Natural killer cell (primary cell): Measurements from ENCODE around the gene POU6F2. TPM values are rescaled to one million over a fixed set of nuclear protein-coding genes. Genes with fewer than 3 reads are reported as not detected.

Source experiments
- ATAC-seq, 3 donors: fragments of 150-1000 bp in 2 of 3; fragments of 200-7000 bp in 1 of 3; cut with Tn5 transposase; 1 replicate in 1 of 3; 2 replicates in 2 of 3; pipeline ENCODE4 v1.10.0; 2021; ENCODE audit warnings: mild to moderate bottlenecking in 2 of 3, moderate library complexity in 2 of 3
- DNase-seq, 2 donors: peaks; one replicate each; pipeline versions ENCODE4 v3.0.0 to v3.0.0-alpha.2; 2013 to 2021; ENCODE audit warnings: mixed read lengths in 1 of 2
- H3K27ac ChIP-seq: one replicate; pipeline ENCODE4 v1.5.1; 2013; ENCODE audit warnings: mild to moderate bottlenecking, low read length
- H3K27me3 ChIP-seq: one replicate; pipeline ENCODE4 v1.6.1; 2013; ENCODE audit warnings: low read length; ENCODE audit not compliant: control insufficient read depth, insufficient read depth
- H3K36me3 ChIP-seq: one replicate; pipeline ENCODE4 v1.6.1; 2013; ENCODE audit warnings: low read length; ENCODE audit not compliant: control insufficient read depth, insufficient read depth
- H3K4me1 ChIP-seq: one replicate; pipeline ENCODE4 v1.6.1; 2013; ENCODE audit warnings: low read length; ENCODE audit not compliant: control insufficient read depth, insufficient read depth
- H3K4me3 ChIP-seq: one replicate; pipeline ENCODE4 v1.5.1; 2013; ENCODE audit warnings: low read length
- H3K9me3 ChIP-seq: one replicate; pipeline ENCODE4 v1.6.1; 2013; ENCODE audit warnings: low read length; ENCODE audit not compliant: control insufficient read depth, insufficient read depth
- H3K27ac Mint-ChIP-seq, 2 donors: one replicate each; pipeline ENCODE4 v1.8.0; 2022; ENCODE audit warnings: mild to moderate bottlenecking in 2 of 2, mixed read lengths in 2 of 2, moderate library complexity in 1 of 2
- H3K27me3 Mint-ChIP-seq, 2 donors: one replicate each; pipeline ENCODE4 v1.8.0; 2022; ENCODE audit warnings: low read depth in 2 of 2, mixed read lengths in 2 of 2
- H3K36me3 Mint-ChIP-seq: one replicate; pipeline ENCODE4 v1.8.0; 2022; ENCODE audit warnings: mixed read lengths
- H3K4me1 Mint-ChIP-seq, 2 donors: one replicate each; pipeline ENCODE4 v1.8.0; 2022; ENCODE audit warnings: mixed read lengths in 2 of 2
- H3K4me3 Mint-ChIP-seq: one replicate; pipeline ENCODE4 v1.8.0; 2022; ENCODE audit warnings: mild to moderate bottlenecking, moderate library complexity, mixed read lengths
- H3K9me3 Mint-ChIP-seq, 2 donors: one replicate each; pipeline ENCODE4 v1.8.0; 2022; ENCODE audit warnings: mixed read lengths in 2 of 2
- CTCF ChIP-seq: fragments of 200-600 bp; IDR thresholded peaks from one replicate; pipeline ENCODE4 v1.8.0; 2022; ENCODE audit warnings: antibody characterized with exemption
- WGBS: methylation state at CpG from one replicate; pipeline ENCODE4 v1.1.7; 2013; ENCODE audit warnings: missing lambda C conversion rate; ENCODE audit not compliant: insufficient coverage; 5-methylcytosine and 5-hydroxymethylcytosine counted together
- intact Hi-C: fragments of 100-400 bp; cut with micrococcal nuclease; formaldehyde crosslinking; loops from one replicate; pipeline ENCODE4 v1.14.2; 2022
- total RNA-seq, 4 donors: library from RNA; stranded (reverse); fragments of 120-200 nt in 1 of 4; gene quantifications; one replicate each; pipeline versions ENCODE4 v1.2.3 to v1.2.4, GENCODE V29; 2013 to 2022

The POU6F2 gene
- total RNA-seq, 3 donors from 2014 or later (not counting 1 experiment from before 2014, with no cell fraction given): 0.28 to 0.29 TPM; not detected in 1

DNA sequence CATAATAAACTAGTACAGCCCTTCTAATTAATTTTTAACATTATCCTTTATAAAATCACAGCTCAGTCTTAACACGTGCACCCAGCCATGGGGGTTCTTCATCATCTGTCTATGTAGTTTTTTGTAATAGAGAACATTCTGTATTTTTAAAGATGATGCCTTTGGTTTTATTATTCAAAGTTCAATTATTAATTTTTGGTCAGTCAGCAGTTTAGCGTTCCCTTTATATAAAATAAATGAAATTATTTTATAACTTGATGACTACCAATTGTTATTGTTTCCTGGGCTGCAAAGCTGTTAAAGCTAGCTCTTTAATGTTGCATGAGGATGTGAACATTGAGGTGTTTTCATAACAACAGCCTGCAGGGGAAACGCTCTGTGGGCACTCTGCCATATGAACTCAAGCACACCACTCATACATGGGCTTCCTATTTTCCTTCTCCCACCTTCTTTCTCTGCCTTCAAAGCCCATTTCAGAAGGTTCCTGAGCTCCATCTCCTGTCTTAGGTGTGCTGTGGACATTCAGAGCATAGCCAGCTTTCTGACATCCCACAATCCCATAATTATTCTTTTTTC, 416.5 kb downstream of the POU6F2 start:
- Mint-ChIP-seq H3K4me3 (no peak overlapping the region), H3K27me3 (peaks cover 15 to 45% of the 10 kb centered on the region in 2 donors), H3K36me3 (no peaks in the 10 kb centered on the region), H3K9me3 (no peaks in the 10 kb centered on the region), H3K4me1 (no peaks in the 10 kb centered on the region), H3K27ac (no peak overlapping the region)
- H3K4me3 ChIP-seq: no peak overlapping the region
- intact Hi-C loops: no loop called here
- WGBS: 0% methylated on average over 1 of the region's 3 CpGs
- H3K36me3 ChIP-seq: no peaks in the 10 kb centered on the region
- H3K27ac ChIP-seq: no peak overlapping the region
- H3K9me3 ChIP-seq: no peaks in the 10 kb centered on the region
- no peak for DNase-seq
- ATAC-seq: no peak
- no peak for TF ChIP-seq CTCF
- H3K4me1 ChIP-seq: no peaks in the 10 kb centered on the region
- no peaks in the 10 kb centered on the region for H3K27me3 ChIP-seq

DNA sequence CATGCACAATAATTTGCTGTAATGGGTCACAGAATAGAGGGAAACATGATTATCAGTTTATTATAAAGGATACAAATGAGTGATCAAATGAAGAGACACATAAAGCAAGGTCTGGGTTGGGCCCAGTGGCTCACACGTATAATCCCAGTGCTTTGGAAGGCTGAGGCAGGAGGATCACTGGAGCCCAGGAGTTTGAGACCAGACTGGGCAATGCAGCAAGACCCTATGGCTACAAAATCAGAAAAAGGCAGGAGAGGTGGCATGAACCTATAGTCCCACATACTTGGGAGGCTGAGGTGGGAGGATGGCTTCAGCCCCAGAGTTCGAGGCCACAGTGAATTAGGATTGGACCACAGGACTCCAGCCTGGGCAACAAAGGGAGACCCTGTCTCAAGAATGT, 421.7 kb downstream of the POU6F2 start:
- no peak for TF ChIP-seq CTCF
- H3K27me3 ChIP-seq: no peaks in the 10 kb centered on the region
- H3K27ac Mint-ChIP-seq: no peak overlapping the region
- H3K9me3 ChIP-seq: no peaks in the 10 kb centered on the region
- H3K36me3 ChIP-seq: no peaks in the 10 kb centered on the region
- no peaks in the 10 kb centered on the region for H3K36me3 Mint-ChIP-seq
- no peak overlapping the region for H3K4me3 Mint-ChIP-seq
- DNase-seq: no peak
- H3K27ac ChIP-seq: no peak overlapping the region
- H3K4me1 Mint-ChIP-seq: no peaks in the 10 kb centered on the region
- H3K4me1 ChIP-seq: no peaks in the 10 kb centered on the region
- intact Hi-C loops: no loop called here
- H3K4me3 ChIP-seq: no peak overlapping the region
- no peak for ATAC-seq
- 82% methylated on average over 2 of the region's 2 CpGs for WGBS
- H3K27me3 Mint-ChIP-seq: peaks cover 13 to 35% of the 10 kb centered on the region in 2 donors
- no peaks in the 10 kb centered on the region for H3K9me3 Mint-ChIP-seq

DNA sequence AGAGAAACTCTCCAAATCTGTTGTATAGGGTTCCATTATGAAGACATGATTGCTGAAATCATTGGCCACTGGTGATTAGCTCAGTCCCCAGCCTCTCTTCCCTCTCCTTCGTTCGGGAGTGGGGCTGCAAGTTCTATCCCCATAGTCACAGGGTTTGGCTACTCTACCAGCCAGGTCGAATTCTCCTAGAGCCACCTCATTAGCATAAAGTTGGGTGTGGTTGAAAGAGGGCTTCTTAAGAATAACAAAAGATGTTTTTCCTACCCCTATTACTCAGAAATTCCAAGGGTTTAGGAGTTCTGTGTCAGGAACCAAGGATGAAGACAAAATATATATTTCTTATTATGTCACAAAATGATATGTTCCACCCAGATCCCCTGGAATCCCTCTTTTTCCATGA, 422.3 kb downstream of the POU6F2 start:
- Histone ChIP-seq H3K9me3 (no peaks in the 10 kb centered on the region), H3K4me3 (no peak overlapping the region), H3K4me1 (no peaks in the 10 kb centered on the region), H3K36me3 (no peaks in the 10 kb centered on the region), H3K27ac (no peak overlapping the region), H3K27me3 (no peaks in the 10 kb centered on the region)
- Mint-ChIP-seq H3K4me3 (no peak overlapping the region), H3K27me3 (peaks cover 8 to 35% of the 10 kb centered on the region in 2 donors), H3K9me3 (no peaks in the 10 kb centered on the region), H3K27ac (no peak overlapping the region), H3K4me1 (no peaks in the 10 kb centered on the region), H3K36me3 (no peaks in the 10 kb centered on the region)
- ATAC-seq: no peak
- no peak for DNase-seq
- 100% methylated on average over 2 of the region's 3 CpGs for WGBS
- intact Hi-C loops: no loop called here
- no peak for TF ChIP-seq CTCF

DNA sequence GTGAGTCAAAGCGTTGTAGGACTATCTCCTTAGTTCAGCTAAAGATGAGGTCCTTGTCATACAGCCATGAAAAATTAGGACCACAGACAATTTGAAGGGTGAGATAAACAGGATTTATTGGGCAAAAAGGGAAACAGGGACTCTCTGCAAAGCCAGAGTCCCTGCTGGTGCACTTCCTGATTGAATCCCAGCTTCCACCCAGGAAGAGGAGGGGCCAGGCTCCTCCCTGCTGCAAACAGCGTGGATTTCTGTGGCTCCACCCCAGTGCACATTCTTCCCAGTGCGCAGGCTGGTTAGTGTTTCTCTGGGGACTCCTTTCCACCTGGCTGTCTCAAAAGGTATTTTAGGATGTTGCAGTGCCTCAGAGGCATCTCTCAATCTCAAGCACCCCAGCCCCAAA, 423.1 kb downstream of the POU6F2 start:
- intact Hi-C loops: no loop called here
- H3K9me3 Mint-ChIP-seq: no peaks in the 10 kb centered on the region
- DNase-seq (no peak), ATAC-seq (no peak)
- 87% methylated on average over 3 of the region's 3 CpGs for WGBS
- no peak overlapping the region for H3K4me3 ChIP-seq
- no peaks in the 10 kb centered on the region for H3K27me3 ChIP-seq
- H3K4me1 Mint-ChIP-seq: no peaks in the 10 kb centered on the region
- no peaks in the 10 kb centered on the region for H3K4me1 ChIP-seq
- no peaks in the 10 kb centered on the region for H3K36me3 Mint-ChIP-seq
- H3K9me3 ChIP-seq: no peaks in the 10 kb centered on the region
- no peak for TF ChIP-seq CTCF
- no peak overlapping the region for H3K27ac ChIP-seq
- H3K27ac Mint-ChIP-seq: no peak overlapping the region
- no peak overlapping the region for H3K4me3 Mint-ChIP-seq
- no peaks in the 10 kb centered on the region for H3K36me3 ChIP-seq
- H3K27me3 Mint-ChIP-seq: peaks cover 4 to 35% of the 10 kb centered on the region in 2 donors
